Naive thymus-derived CD4-positive, alpha-beta T cell (primary cell): Measurements from ENCODE around the gene TRMT5. TPM values are rescaled to one million over a fixed set of nuclear protein-coding genes. Genes with fewer than 3 reads are reported as not detected.

Source experiments
- polyA plus RNA-seq, 2 donors: library from polyadenylated mRNA; unstranded; fragments of 300-500 nt; fragmentation: Illumina TruSeq; gene quantifications; one replicate each; pipeline ENCODE4 v1.2.3, GENCODE V29; 2021
- total RNA-seq, 6 experiments: library from RNA in 5 of 6; stranded (reverse) in 5 of 6; gene quantifications; 1 replicate in 5 of 6; 2 replicates in 1 of 6; pipeline ENCODE4 v1.2.3 and lab custom pipeline; 2021 to 2026

The TRMT5 gene
- total and polyA plus RNA-seq, 7 experiments from 2014 or later: 1.9 to 10.6 (median 6.0) TPM

Other genes with a start within 250 kb of the TRMT5 start
- gene MNAT1, start 246.3 kb downstream of the TRMT5 start, total RNA-seq: 10 to 100 TPM; 16.0 to 39.1 (median 20.0) TPM
- 10 to 100 TPM; 11.8 to 18.3 TPM for gene MNAT1, start 246.3 kb downstream of the TRMT5 start, polyA plus RNA-seq
- 10 to 100 TPM in 4 of 5 experiments, 1 to 10 TPM in 1; 8.9 to 21.9 (median 15.8) TPM for gene SLC38A6, start 166 bp upstream of the TRMT5 start, total RNA-seq
- 1 to 10 TPM; 5.8 to 6.3 TPM for gene SLC38A6, start 166 bp upstream of the TRMT5 start, polyA plus RNA-seq